SH-SY5Y (cell line): ENCODE measurements around the gene SPRR2A.

Experiments used
- GATA2 ChIP-seq: IDR thresholded peaks from 2 replicates; pipeline ENCODE4 v1.6.1; 2011; ENCODE audit warnings: mild to moderate bottlenecking, low read depth, low read length
- GATA3 ChIP-seq: IDR thresholded peaks from 2 replicates; pipeline ENCODE4 v1.6.1; 2011; ENCODE audit warnings: low read depth, mild to moderate bottlenecking, low read length, moderate library complexity

- no peak for TF ChIP-seq GATA3
- TF ChIP-seq GATA2 = no peak
Measured at GRCh38 chr1:153071511-153071910, 14.2 kb upstream of the SPRR2A start, which contains the start of gene SPRR2B.
